Vagina (tissue), 2 donors: ENCODE measurements around the gene RASGRP2. TPM values are rescaled to one million over a fixed set of nuclear protein-coding genes. Genes with fewer than 3 reads are reported as not detected.

ENCODE experiments used
- DNase-seq, 2 donors: peaks; one replicate each; pipeline ENCODE4 v3.0.0-alpha.2; 2017; ENCODE audit errors: extremely low spot score in 2 of 2
- H3K27ac ChIP-seq: fragments of 200-600 bp; sonication (generic); one replicate; pipeline ENCODE4 v1.5.1; 2019
- H3K27me3 ChIP-seq: fragments of 200-600 bp; sonication (generic); one replicate; pipeline ENCODE4 v1.5.1; 2019
- H3K36me3 ChIP-seq, 2 donors: fragments of 200-600 bp; sonication (generic); one replicate each; pipeline ENCODE4 v1.5.1; 2017 to 2019
- H3K4me1 ChIP-seq: fragments of 200-600 bp; sonication (generic); one replicate; pipeline ENCODE4 v1.5.1; 2019
- H3K4me3 ChIP-seq, 2 donors: fragments of 200-600 bp; sonication (generic); 1 replicate in 1 of 2; 2 replicates in 1 of 2; pipeline ENCODE4 v1.5.1; 2016 to 2019
- H3K9me3 ChIP-seq: fragments of 200-600 bp; sonication (generic); one replicate; pipeline ENCODE4 v1.5.1; 2019
- POLR2A ChIP-seq, 2 donors: fragments of 450-650 bp; IDR thresholded peaks; one replicate each; pipeline ENCODE4 v1.6.1; 2017; ENCODE audit warnings: antibody characterized with exemption in 2 of 2, mild to moderate bottlenecking in 2 of 2, moderate library complexity in 2 of 2
- POLR2AphosphoS5 ChIP-seq, 2 donors: sonication (generic); formaldehyde crosslinking; IDR thresholded peaks; one replicate each; pipeline ENCODE4 v1.9.0; 2017; ENCODE audit warnings: antibody characterized with exemption in 2 of 2, mild to moderate bottlenecking in 2 of 2, low read depth in 1 of 2; ENCODE audit not compliant: insufficient read depth in 1 of 2
- intact Hi-C: fragments of 100-400 bp; cut with DNase I; formaldehyde crosslinking; loops from one replicate; pipeline ENCODE4 v1.15.1; 2023
- total RNA-seq: library from RNA; depleted of rRNA; stranded (reverse); fragments of >200 nt; gene quantifications from one replicate; pipeline ENCODE4 v1.2.3, GENCODE V29; 2016
- TF ChIP-seq, protein P1 (sequence below), 3 experiments: fragments of 450-650 bp in 2 of 3; fragments of 200-600 bp in 1 of 3; sonication (generic) in 1 of 3; IDR thresholded peaks; one replicate each; pipeline ENCODE4 v1.5.1; 2017 to 2019; ENCODE audit warnings: antibody characterized with exemption in 3 of 3, mild to moderate bottlenecking in 2 of 3, moderate library complexity in 2 of 3

The RASGRP2 gene
- total RNA-seq, 1 donor from 2014 or later: 27.5 TPM

DNA sequence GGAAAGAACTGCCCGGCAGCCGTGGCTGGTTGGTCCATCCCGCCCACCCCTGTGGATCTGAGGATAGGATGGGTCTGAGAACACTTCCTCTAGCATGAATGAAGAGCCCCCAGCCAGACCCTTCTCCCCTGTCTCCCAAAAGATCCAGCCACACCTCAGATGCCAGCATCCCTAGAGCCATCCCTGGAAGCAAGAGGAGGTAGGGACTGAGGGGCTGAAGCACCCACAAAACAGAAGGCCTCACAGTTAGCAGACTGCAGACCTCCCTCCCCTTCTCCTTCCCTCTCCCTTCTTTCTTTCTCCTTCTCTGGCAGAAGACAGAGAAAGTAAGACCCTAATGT is 22.6 kb downstream of the RASGRP2 start:
- TF ChIP-seq POLR2A (IDR thresholded peaks at IDR 0.05): no peak
- TF ChIP-seq POLR2AphosphoS5 (IDR thresholded peaks at IDR 0.05; ENCODE audit: insufficient read depth in 1 of 2, low read depth in 1 of 2): no peak
- TF ChIP-seq, protein P1, sequence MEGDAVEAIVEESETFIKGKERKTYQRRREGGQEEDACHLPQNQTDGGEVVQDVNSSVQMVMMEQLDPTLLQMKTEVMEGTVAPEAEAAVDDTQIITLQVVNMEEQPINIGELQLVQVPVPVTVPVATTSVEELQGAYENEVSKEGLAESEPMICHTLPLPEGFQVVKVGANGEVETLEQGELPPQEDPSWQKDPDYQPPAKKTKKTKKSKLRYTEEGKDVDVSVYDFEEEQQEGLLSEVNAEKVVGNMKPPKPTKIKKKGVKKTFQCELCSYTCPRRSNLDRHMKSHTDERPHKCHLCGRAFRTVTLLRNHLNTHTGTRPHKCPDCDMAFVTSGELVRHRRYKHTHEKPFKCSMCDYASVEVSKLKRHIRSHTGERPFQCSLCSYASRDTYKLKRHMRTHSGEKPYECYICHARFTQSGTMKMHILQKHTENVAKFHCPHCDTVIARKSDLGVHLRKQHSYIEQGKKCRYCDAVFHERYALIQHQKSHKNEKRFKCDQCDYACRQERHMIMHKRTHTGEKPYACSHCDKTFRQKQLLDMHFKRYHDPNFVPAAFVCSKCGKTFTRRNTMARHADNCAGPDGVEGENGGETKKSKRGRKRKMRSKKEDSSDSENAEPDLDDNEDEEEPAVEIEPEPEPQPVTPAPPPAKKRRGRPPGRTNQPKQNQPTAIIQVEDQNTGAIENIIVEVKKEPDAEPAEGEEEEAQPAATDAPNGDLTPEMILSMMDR (IDR thresholded peaks at IDR 0.05): no peak
- Histone ChIP-seq H3K4me3 (no peak overlapping the region), H3K9me3 (no peaks in the 10 kb centered on the region), H3K27me3 (peaks cover 4% of the 10 kb centered on the region), H3K27ac (no peak overlapping the region), H3K4me1 (peaks cover 7% of the 10 kb centered on the region), H3K36me3 (no peaks in the 10 kb centered on the region)
- intact Hi-C loops: loop anchor here (5.0 kb wide), 1 partner anchor 169 kb away; no protein-coding TSS in a partner anchor
- DNase-seq: no peak

DNA sequence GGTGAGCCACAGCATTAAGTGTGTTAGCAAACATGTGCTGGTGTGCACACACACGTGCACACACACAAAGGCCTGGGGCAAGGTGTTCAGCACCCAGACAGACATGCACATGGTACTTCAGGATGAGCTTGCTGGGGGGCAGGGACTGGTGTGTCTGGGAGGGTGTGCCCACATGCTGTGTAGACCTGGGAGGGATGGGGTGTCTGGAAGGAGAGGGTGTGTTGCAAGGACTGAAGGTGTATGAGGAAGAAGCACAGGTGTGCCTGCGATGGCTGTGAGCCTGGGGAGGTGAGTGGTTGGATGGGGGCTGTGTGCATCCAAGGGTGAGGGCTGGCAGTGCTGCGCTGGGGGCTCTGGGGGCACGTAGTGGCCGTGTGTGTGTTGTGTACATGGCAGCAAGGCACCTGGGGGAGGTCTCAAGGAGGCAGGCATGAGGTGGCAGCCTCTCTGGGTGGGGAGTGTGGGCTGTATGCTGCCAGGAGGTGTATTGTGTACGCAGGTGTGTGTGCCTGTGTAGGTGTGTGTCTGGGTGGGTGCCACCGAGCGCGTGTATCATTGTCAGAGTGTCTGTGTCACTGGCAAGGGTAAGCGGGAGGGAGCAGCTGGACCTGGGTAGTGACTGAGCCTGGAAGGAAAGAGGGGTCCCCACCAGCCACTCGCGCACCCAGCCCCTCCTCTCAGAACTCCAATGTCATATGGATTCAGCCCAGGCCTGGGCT is 23.1 kb downstream of the RASGRP2 start:
- TF ChIP-seq, protein P1 (IDR thresholded peaks at IDR 0.05): no peak
- TF ChIP-seq POLR2A (IDR thresholded peaks at IDR 0.05): no peak
- no peak for TF ChIP-seq POLR2AphosphoS5 (IDR thresholded peaks at IDR 0.05; ENCODE audit: insufficient read depth in 1 of 2, low read depth in 1 of 2)
- Histone ChIP-seq H3K27me3 (peaks cover 4% of the 10 kb centered on the region), H3K27ac (no peak overlapping the region), H3K4me3 (no peak overlapping the region), H3K4me1 (peaks cover 7% of the 10 kb centered on the region), H3K36me3 (no peaks in the 10 kb centered on the region), H3K9me3 (no peaks in the 10 kb centered on the region)
- intact Hi-C loops: loop anchor here (5.0 kb wide), 1 partner anchor 168 kb away; no protein-coding TSS in a partner anchor
- no peak for DNase-seq

DNA sequence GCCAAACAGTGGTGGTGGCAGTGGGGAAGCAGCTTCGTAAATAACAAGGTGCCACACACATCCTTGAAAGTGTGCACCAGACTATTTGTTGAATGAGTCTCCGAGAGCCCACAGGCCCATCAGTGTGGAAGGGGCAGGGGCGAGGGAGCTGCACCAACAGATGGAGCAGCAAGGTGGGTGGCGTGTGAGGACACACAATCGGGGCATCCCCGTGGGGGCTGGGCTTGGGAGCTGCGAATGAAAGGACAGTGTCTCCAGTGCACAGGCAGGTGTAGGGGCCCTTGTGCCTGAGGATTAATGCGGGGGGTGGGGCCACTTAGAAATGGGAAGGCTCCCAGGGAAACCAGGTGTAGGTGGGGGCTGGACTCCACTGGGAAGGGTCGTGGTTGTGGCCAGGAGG is 23.8 kb downstream of the RASGRP2 start:
- TF ChIP-seq, protein P1 (IDR thresholded peaks at IDR 0.05): no peak
- TF ChIP-seq POLR2A (IDR thresholded peaks at IDR 0.05) (no peak), POLR2AphosphoS5 (IDR thresholded peaks at IDR 0.05; ENCODE audit: insufficient read depth in 1 of 2, low read depth in 1 of 2) (no peak)
- Histone ChIP-seq H3K27me3 (peaks cover 4% of the 10 kb centered on the region), H3K4me1 (peaks cover 7% of the 10 kb centered on the region), H3K4me3 (no peak overlapping the region), H3K9me3 (no peaks in the 10 kb centered on the region), H3K27ac (no peak overlapping the region), H3K36me3 (no peaks in the 10 kb centered on the region)
- intact Hi-C loops: loop anchor here (5.0 kb wide), 1 partner anchor 168 kb away; no protein-coding TSS in a partner anchor
- DNase-seq: no peak

DNA sequence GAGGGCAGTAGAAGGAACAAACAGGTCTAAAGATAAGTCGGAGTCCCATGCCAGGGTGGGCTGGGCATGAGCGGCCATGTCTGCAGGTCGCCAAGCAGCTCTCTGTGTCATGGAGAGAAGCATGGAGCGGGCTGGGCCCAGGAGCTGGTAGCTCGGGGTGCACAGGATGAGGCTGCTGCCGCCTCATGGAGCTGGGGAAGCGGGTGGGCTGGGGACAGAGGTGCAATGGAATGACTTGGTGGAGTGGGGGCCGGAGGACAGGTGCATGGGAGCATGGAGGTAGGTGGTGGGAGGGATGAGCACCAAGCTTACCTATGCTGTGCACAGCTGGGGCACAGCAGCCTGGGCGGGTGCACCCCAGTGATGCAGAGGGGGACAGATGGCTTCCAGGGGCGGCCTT is 24.5 kb downstream of the RASGRP2 start:
- intact Hi-C loops: no loop called here
- TF ChIP-seq POLR2AphosphoS5 (IDR thresholded peaks at IDR 0.05; ENCODE audit: insufficient read depth in 1 of 2, low read depth in 1 of 2) (no peak), POLR2A (IDR thresholded peaks at IDR 0.05) (no peak)
- TF ChIP-seq, protein P1 (IDR thresholded peaks at IDR 0.05): no peak
- no peak for DNase-seq
- H3K4me3 ChIP-seq: no peak overlapping the region
- no peaks in the 10 kb centered on the region for H3K9me3 ChIP-seq
- H3K36me3 ChIP-seq: no peaks in the 10 kb centered on the region
- H3K27me3 ChIP-seq: peaks cover 4% of the 10 kb centered on the region
- H3K4me1 ChIP-seq: peaks cover 7% of the 10 kb centered on the region
- H3K27ac ChIP-seq: no peak overlapping the region

DNA sequence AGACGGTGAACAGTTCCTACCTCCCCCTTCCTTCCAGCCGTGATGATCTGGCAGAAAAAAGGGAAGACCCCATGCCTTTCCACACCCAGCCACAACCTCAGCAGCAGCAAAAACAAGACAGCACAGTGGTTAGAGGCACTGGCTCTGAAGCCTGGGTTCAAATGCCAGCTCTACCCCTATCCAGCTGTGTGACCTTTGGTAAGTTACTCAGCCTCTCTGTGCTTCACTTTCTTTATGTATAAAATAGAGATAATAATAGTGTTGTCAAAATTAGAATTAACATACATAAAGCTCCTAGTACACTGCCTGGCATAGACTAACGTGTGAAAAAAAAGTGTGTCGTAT is 25.2 kb downstream of the RASGRP2 start:
- intact Hi-C loops: no loop called here
- peaks cover 9% of the 10 kb centered on the region for H3K4me1 ChIP-seq
- H3K27me3 ChIP-seq: peaks cover 4% of the 10 kb centered on the region
- no peak overlapping the region for H3K4me3 ChIP-seq
- DNase-seq: no peak
- TF ChIP-seq POLR2AphosphoS5 (IDR thresholded peaks at IDR 0.05; ENCODE audit: insufficient read depth in 1 of 2, low read depth in 1 of 2) (no peak), POLR2A (IDR thresholded peaks at IDR 0.05) (no peak)
- TF ChIP-seq, protein P1 (IDR thresholded peaks at IDR 0.05): no peak
- no peaks in the 10 kb centered on the region for H3K9me3 ChIP-seq
- no peaks in the 10 kb centered on the region for H3K36me3 ChIP-seq
- no peak overlapping the region for H3K27ac ChIP-seq
